ENCODE measurements around the gene DDX59. TPM values are rescaled to one million over a fixed set of nuclear protein-coding genes. Genes with fewer than 3 reads are reported as not detected.
A peak's percentile ranks its signal among the peaks of the same experiment; 100 is the strongest.

The DDX59 gene
- total RNA-seq, 2 donors from 2014 or later, result 26.5 to 35.8 TPM

DNA sequence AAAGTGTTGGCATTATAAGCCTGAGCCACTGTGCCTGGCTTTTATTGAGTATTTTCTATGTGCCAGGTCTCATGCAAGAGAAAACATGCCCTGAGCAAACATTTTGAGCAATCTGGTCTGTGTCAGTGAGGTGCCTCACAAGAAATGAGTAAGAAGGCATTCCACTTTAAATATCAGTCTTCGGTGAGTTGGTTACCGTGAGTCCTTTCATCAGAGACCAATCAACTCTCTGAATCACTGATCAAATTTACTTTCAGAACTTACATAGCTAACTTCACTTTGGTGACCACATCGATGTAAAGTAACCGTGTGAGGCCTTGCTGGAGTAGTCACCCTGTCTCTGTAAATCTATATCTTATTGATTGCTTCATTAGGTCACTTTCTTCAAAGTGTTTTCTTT lies 14.3 kb upstream of the DDX59 start:
- no peak for DNase-seq
- H3K36me3 Mint-ChIP-seq (ENCODE audit: insufficient read depth in 2 of 2), result no peaks in the 10 kb centered on the region

DNA sequence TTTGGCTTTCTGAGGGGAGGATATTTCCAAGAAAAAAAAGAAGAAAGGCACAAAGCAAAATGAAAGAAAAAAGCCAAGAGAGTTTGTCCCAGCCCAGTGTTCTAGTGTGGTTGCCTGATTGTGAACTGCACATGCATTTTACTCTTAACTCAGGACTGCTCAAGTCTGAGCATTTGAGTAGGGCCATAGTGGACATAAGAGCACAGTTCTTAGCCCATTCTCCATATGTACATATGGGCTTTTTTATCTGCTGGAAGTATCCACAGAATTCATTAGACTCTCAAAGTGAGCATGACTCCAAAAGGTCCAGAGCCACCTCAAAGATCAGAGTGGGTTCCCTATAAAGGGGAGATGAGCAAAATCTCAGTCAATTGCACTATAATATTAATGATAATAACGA lies 13.6 kb upstream of the DDX59 start:
- no peak for DNase-seq
- no peaks in the 10 kb centered on the region for H3K9me3 Mint-ChIP-seq
- H3K27me3 Mint-ChIP-seq (ENCODE audit: low read depth), result peaks cover 7% of the 10 kb centered on the region
- no peaks in the 10 kb centered on the region for H3K4me1 Mint-ChIP-seq (ENCODE audit: low read depth)
- H3K36me3 Mint-ChIP-seq (ENCODE audit: insufficient read depth in 2 of 2), result no peaks in the 10 kb centered on the region
- no peak overlapping the region for H3K27ac Mint-ChIP-seq
- no peak for ATAC-seq (replicated peaks in 1 of 2)
- no peak overlapping the region for H3K4me3 Mint-ChIP-seq

More for the DNA sequence above, 14.3 kb upstream of the DDX59 start:
- Mint-ChIP-seq H3K27ac (no peak overlapping the region), H3K4me1 (ENCODE audit: low read depth) (no peaks in the 10 kb centered on the region), H3K4me3 (no peak overlapping the region), H3K27me3 (ENCODE audit: low read depth) (peaks cover 7% of the 10 kb centered on the region), H3K9me3 (no peaks in the 10 kb centered on the region)
- ATAC-seq (replicated peaks in 1 of 2), result peak; percentile 51 to 75

DNA sequence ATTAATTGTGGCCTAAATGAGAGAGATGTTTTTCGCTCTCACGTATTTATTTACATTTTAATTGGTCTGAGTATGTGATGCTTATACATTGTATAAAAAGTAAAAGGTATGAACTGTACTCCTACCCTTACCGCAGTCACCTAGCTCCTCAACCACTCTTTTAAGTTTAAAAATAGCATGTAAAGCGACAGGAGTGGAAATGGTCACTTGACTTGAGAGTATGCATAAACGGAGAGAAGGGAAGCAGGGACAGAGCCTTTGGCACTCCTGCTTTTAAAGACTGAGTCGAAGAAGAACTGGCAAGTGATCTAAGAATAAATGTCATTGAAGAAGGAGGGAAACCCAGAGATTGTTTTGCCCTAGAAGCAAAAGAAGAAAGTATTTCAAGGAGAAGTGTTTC lies 11.5 kb upstream of the DDX59 start:
- ATAC-seq (replicated peaks in 1 of 2), result no peak
- no peak overlapping the region for H3K4me3 Mint-ChIP-seq
- H3K27ac Mint-ChIP-seq, result no peak overlapping the region
- H3K4me1 Mint-ChIP-seq (ENCODE audit: low read depth), result no peaks in the 10 kb centered on the region
- no peaks in the 10 kb centered on the region for H3K9me3 Mint-ChIP-seq
- no peak for DNase-seq
- H3K27me3 Mint-ChIP-seq (ENCODE audit: low read depth), result peaks cover 5% of the 10 kb centered on the region
- H3K36me3 Mint-ChIP-seq (ENCODE audit: insufficient read depth in 2 of 2), result no peaks in the 10 kb centered on the region

DNA sequence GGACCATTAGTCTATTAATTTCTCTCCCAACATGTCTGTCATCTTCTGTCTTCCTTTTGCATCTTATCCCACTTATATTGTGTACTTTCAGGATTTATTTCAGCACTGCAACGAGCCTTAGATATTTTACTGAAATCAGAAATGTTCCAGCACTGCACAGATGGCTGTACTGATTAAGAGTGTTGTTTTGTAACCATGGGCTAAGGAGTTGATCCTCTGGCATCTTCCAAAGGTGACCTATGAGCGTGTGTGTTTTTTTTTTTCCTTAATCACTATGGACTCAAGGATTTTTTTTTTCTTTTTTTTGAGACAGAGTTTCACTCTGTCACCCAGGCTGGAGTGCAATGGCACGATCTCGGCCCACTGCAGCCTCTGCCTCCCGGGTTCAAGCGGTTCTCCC lies 7.1 kb upstream of the DDX59 start:
- ATAC-seq (replicated peaks in 1 of 2) (no peak), DNase-seq (no peak)
- H3K27ac Mint-ChIP-seq, result no peak overlapping the region
- H3K4me1 Mint-ChIP-seq (ENCODE audit: low read depth), result peaks cover 12% of the 10 kb centered on the region
- no peak overlapping the region for H3K4me3 Mint-ChIP-seq
- peaks cover 5% of the 10 kb centered on the region for H3K27me3 Mint-ChIP-seq (ENCODE audit: low read depth)
- H3K9me3 Mint-ChIP-seq, result no peaks in the 10 kb centered on the region
- no peaks in the 10 kb centered on the region for H3K36me3 Mint-ChIP-seq (ENCODE audit: insufficient read depth in 2 of 2)

DNA sequence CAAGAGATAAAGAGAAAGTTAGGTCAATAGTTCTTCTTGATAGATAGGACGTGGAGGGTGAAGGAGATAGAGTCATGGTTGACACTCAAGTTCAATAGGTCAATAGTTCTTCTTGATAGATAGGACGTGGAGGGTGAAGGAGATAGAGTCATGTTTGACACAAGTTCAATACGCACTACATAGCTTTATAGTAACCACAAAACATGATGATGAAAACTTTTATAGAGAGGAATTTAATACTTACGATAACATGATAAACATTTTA lies 5.8 kb upstream of the DDX59 start:
- peaks cover 5% of the 10 kb centered on the region for H3K27me3 Mint-ChIP-seq (ENCODE audit: low read depth)
- ATAC-seq (replicated peaks in 1 of 2) (no peak), DNase-seq (no peak)
- H3K4me1 Mint-ChIP-seq (ENCODE audit: low read depth), result peaks cover 23% of the 10 kb centered on the region
- H3K4me3 Mint-ChIP-seq, result no peak overlapping the region
- H3K9me3 Mint-ChIP-seq, result no peaks in the 10 kb centered on the region
- H3K36me3 Mint-ChIP-seq (ENCODE audit: insufficient read depth in 2 of 2), result no peaks in the 10 kb centered on the region
- no peak overlapping the region for H3K27ac Mint-ChIP-seq

DNA sequence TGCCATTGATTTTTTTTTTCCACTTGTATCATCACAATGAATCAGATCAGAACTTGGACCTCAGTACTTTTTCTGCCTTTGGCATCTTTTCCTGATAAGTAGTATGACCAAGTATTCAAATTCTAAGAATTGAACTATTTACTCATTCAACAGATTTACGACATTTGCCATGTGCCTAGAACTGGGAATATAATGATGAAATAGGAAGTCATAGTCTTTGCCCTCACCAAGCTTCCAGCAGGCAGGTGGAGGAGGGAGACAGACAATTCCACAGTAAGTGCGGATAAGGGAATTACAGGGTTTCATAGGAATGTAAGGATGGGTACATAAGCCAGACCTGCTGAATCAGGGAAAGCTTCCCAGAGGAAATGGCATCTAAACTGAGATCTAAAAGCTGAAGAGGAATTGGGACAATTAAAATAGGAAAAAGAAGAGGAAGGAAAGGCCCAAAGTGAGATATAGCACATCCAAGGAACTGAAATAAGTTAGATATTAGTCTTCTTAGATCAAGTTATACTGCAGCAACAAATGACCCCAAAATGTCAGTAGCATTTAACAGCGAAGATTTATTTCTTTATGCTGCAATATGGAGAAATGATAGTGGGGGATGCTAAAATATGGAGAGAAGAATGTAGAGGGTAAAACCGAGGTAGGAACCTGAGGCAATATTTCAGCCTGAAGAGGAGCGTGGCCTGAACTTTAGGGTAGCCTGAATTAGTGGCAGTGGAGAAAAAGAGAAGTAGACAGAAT lies 5.3 kb upstream of the DDX59 start:
- H3K4me3 Mint-ChIP-seq, result peak overlapping the region in 1 of 2 donors; percentile 42

DNA sequence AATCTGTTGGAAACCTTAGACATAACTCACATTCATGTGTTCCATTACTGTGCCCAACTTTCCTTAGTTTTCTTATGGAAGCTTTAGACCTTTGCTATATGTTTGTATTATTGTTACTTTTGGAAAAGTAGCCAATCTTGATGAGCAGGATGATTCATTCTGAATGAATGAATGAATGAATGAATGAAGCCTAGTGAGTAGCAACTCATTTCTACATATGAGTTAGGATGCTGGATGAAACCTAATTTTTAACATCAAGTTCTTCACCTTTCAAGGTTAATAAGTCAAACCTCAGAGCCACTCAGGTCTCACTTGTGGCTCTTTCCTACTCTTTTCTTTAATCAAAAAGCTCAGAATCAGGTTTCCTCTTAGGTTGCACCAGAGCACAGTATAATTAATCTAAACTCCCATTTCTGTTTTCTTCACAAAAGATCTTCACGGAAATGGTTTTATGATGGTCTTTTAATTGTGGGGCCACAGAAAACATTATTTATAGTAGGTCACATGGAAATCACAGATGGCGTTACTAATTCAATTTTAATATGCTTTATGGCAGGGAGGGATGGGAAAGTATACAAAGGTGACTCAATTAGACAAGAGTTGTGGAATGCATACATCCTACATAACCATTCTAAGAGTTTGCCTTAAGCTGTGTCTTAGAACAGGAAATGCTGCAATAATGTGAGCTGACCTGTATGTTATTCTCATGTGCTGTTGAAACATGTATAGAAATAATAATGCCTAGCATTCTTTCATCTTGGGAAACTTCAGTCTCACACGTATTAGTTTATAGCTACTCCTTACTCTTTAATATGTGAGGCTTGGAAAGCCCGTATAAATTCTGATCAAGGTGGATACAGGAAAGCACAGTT lies 4.5 kb upstream of the DDX59 start:
- Mint-ChIP-seq H3K4me1 (ENCODE audit: low read depth) (peaks cover 30% of the 10 kb centered on the region), H3K27ac (peak overlapping the region; percentile 87), H3K36me3 (ENCODE audit: insufficient read depth in 2 of 2) (no peaks in the 10 kb centered on the region)

More for the DNA sequence above, 5.3 kb upstream of the DDX59 start:
- Mint-ChIP-seq H3K27me3 (ENCODE audit: low read depth) (peaks cover 5% of the 10 kb centered on the region), H3K36me3 (ENCODE audit: insufficient read depth in 2 of 2) (no peaks in the 10 kb centered on the region), H3K4me1 (ENCODE audit: low read depth) (peaks cover 28% of the 10 kb centered on the region), H3K27ac (peak overlapping the region; percentile 87), H3K9me3 (no peaks in the 10 kb centered on the region)
- ATAC-seq (replicated peaks in 1 of 2), result no peak
- no peak for DNase-seq

DNA sequence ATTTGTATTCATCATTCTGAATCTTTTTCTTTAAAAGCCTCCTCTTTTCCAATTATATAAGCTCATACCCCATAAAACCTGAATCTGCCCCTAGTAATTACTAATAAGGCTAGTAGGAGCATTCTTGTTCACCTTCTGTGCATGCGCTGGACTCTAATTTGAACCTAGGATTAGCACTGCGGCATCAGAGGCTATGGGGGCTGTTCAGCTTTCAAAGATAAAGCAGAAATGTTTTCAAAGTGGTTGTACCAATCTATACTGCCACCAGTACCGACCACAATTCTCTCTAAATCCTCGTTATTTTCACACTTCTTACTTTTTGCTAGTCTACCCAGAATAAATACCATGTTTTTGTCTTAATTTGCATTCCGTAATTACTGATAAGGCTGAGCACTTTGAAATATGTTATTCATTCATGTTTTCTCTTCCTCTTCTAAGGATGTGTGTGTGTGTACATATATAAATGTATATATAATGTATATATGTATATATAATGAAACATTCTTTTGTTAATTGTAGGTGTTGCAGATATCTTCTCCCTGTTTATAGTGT lies 1.6 kb upstream of the DDX59 start:
- H3K27me3 Mint-ChIP-seq (ENCODE audit: low read depth), result no peaks in the 10 kb centered on the region
- peak overlapping the region; percentile 100 for H3K4me3 Mint-ChIP-seq
- no peaks in the 10 kb centered on the region for H3K9me3 Mint-ChIP-seq
- DNase-seq (no peak), ATAC-seq (replicated peaks in 1 of 2) (no peak)
- H3K27ac Mint-ChIP-seq, result no peak overlapping the region
- peaks cover 45% of the 10 kb centered on the region for H3K4me1 Mint-ChIP-seq (ENCODE audit: low read depth)
- H3K36me3 Mint-ChIP-seq (ENCODE audit: insufficient read depth in 2 of 2), result no peaks in the 10 kb centered on the region

More for the DNA sequence above, 4.5 kb upstream of the DDX59 start:
- DNase-seq, result no peak
- Mint-ChIP-seq H3K27me3 (ENCODE audit: low read depth) (peaks cover 5% of the 10 kb centered on the region), H3K9me3 (no peaks in the 10 kb centered on the region), H3K4me3 (peak overlapping the region in 1 of 2 donors; percentile 42)
- no peak for ATAC-seq (replicated peaks in 1 of 2)

DNA sequence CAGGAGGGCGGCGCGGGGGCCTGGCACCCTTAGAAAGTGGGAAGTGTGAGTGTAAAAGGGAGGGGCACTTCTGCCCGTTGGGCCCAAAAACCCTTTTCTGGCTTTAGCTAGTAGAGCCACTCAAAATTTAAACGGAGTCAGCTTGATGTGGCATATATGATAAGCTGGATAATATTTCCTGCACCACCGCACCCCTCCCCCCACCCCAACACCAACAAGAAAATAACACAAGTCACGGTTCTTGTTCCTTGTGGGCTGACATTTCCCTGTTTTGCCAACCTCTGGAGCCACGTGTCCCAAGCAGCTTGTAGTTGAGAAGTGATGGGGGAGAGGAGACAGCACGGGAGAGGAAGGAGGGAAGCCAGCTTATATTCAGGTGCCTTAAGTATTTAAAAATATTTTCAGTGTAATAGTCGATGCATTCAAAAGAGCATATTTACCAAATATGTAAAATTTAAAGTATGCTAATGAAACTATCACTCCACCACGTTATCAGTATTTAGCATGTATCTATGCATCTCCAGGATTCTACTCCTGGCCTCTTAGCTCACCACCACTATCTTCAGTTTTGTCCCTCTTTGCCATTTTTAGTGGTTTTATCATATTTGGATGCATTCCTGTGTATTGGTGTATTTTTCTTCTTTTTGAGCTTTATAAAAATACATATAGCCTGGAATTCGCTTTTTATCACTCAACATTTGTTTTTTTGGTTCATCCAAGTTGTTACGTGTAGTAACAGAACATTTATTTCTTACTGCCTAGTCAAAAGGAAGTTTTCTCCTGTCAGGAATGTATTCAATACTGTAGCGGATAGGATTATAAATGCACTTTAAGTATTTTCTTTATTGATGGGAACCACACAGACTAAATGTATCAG lies 773 bp upstream of the DDX59 start:
- no peaks in the 10 kb centered on the region for H3K9me3 Mint-ChIP-seq
- H3K27me3 Mint-ChIP-seq (ENCODE audit: low read depth), result no peaks in the 10 kb centered on the region
- H3K4me3 Mint-ChIP-seq, result peak overlapping the region; percentile 100
- peak in 1 of 2 donors; percentile 6 for ATAC-seq (replicated peaks in 1 of 2)
- peaks cover 48% of the 10 kb centered on the region for H3K4me1 Mint-ChIP-seq (ENCODE audit: low read depth)
- DNase-seq, result no peak
- H3K36me3 Mint-ChIP-seq (ENCODE audit: insufficient read depth in 2 of 2), result peaks cover 2 to 4% of the 10 kb centered on the region in 2 donors
- H3K27ac Mint-ChIP-seq, result peak overlapping the region; percentile 98

DNA sequence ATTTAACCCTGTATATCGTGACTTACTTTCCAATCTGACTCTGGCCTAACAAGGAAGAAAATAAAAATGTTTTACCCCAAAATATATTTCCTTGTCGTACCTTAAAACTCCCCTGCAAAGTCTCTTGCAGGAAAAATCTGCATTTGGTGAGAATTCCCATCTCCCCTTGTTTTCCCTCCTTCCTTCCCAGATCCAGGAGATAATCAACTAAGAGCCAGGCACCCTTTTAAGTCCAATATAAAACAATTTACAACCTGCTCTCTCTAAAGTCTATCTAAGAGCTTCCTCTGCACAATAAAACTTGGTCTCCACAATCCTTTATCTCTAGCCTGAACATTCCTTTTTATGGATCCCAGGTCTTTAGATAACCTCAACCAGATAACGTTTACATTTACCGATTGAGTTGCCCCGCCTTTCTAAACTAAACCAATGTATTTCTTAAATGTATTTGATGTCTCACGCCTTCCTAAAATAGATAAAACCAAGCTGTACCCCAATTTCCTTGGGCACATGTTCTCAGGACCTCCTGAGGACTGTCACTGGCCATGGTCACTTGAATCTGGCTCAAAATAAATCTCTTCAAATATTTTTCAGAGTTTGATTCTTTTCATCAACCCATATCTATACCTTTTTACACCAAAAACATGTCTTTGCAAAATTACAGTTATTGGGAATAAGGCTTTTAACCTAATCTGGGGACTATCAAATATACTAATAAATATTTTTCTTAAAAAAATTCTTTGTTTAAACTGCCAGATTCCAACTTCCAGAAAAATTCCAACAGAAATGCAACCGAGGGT lies 993 bp downstream of the DDX59 start:
- no peak for DNase-seq
- Mint-ChIP-seq H3K27ac (peak overlapping the region; percentile 91), H3K4me1 (ENCODE audit: low read depth) (peaks cover 46% of the 10 kb centered on the region)

DNA sequence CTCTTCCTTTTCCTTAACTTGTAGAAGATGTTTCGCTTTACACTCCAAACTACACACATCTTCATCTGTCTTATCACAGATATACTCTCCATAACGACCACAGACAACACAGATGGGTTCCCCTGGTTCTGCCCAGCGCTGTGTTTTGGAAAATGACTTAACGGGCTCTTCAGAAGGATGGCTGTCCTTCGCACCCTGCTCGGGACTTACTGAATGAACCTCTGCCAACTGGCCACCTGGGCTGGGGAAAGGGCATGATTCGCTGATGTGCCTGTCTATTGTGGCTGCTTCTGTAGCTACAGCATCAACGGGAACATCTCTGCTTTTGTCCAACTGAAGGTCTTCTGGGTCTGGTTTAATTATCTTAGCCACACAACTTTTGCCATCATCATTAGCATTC lies 3.4 kb downstream of the DDX59 start:
- DNase-seq (no peak), ATAC-seq (replicated peaks in 1 of 2) (no peak)
- H3K27ac Mint-ChIP-seq, result no peak overlapping the region
- H3K36me3 Mint-ChIP-seq (ENCODE audit: insufficient read depth in 2 of 2), result peaks cover 4 to 15% of the 10 kb centered on the region in 2 donors
- peaks cover 48% of the 10 kb centered on the region for H3K4me1 Mint-ChIP-seq (ENCODE audit: low read depth)
- H3K4me3 Mint-ChIP-seq, result peak overlapping the region in 1 of 2 donors; percentile 32
- no peaks in the 10 kb centered on the region for H3K27me3 Mint-ChIP-seq (ENCODE audit: low read depth)
- H3K9me3 Mint-ChIP-seq, result no peaks in the 10 kb centered on the region

More for the DNA sequence above, 993 bp downstream of the DDX59 start:
- ATAC-seq (replicated peaks in 1 of 2), result no peak
- Mint-ChIP-seq H3K4me3 (peak overlapping the region; percentile 84 to 100), H3K27me3 (ENCODE audit: low read depth) (no peaks in the 10 kb centered on the region), H3K36me3 (ENCODE audit: insufficient read depth in 2 of 2) (peaks cover 4 to 11% of the 10 kb centered on the region in 2 donors), H3K9me3 (no peaks in the 10 kb centered on the region)

DNA sequence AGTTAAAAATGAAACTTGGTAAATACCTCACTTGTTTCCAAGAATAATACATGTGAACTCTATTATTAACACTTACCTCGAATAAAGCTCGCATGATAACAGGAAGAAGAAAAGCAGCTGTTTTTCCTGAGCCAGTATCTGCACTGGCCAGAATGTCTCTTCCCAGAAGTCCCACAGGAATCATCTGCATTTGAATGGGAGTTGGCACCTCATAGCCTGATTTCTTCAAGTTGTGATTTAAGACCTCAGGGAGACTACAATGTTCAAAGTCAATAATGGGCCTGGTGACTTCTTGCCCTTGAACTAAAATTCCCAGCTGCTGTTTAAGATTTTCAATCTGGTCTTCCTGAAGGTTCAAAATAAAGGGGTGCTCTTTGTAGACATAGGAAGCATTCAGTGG lies 3.8 kb downstream of the DDX59 start:
- Mint-ChIP-seq H3K4me1 (ENCODE audit: low read depth) (peaks cover 45% of the 10 kb centered on the region), H3K9me3 (no peaks in the 10 kb centered on the region), H3K36me3 (ENCODE audit: insufficient read depth in 2 of 2) (peaks cover 4 to 16% of the 10 kb centered on the region in 2 donors), H3K4me3 (peak overlapping the region in 1 of 2 donors; percentile 32), H3K27ac (no peak overlapping the region), H3K27me3 (ENCODE audit: low read depth) (no peaks in the 10 kb centered on the region)
- ATAC-seq (replicated peaks in 1 of 2), result no peak
- DNase-seq, result no peak

Data from activated T-cell treated with anti-CD3 and anti-CD28 coated beads, Interleukin-2, amount 50 U/mL, for 72 hours (primary cell).